PC-9 (cell line): ENCODE data around the gene SPSB3. TPM values are rescaled to one million over a fixed set of nuclear protein-coding genes. Genes with fewer than 3 reads are reported as not detected.

ENCODE experiments used
- BruUV-seq: library from RNA; stranded (reverse); fragments of 400-500 nt; replicated peaks from 2 replicates; lab custom pipeline; 2021; lab: Mats Ljungman, UMichigan
- CTCF ChIA-PET: fragments of 300-600 bp; sonication (Branson Sonifier 250); formaldehyde crosslinking; loops from one replicate; lab custom pipeline; 2022; ENCODE audit warnings: antibody characterized with exemption; lab: Charles Lee
- POLR2A ChIA-PET: fragments of 300-600 bp; sonication (Branson Sonifier 250); formaldehyde crosslinking; loops from one replicate; lab custom pipeline; 2022; ENCODE audit warnings: antibody characterized with exemption; ENCODE audit not compliant: unreplicated experiment; lab: Charles Lee
- DNase-seq, 2 experiments: peaks; one replicate each; pipeline versions ENCODE4 v3.0.0 to v3.0.0-alpha.2; 2015 to 2022; ENCODE audit warnings: mixed read lengths in 1 of 2
- H2AFZ ChIP-seq: fragments of 200-600 bp; sonication (generic); 2 replicates; pipeline ENCODE4 v1.8.1; 2017; ENCODE audit warnings: antibody characterized with exemption
- H3F3A ChIP-seq: fragments of 200-600 bp; sonication (generic); 2 replicates; pipeline ENCODE4 v1.8.1; 2017; ENCODE audit warnings: antibody characterized with exemption, mild to moderate bottlenecking, low read depth; ENCODE audit not compliant: insufficient read depth
- H3K27ac ChIP-seq: fragments of 200-600 bp; sonication (generic); 2 replicates; pipeline ENCODE4 v1.6.1; 2016; ENCODE audit warnings: mixed run types
- H3K27me3 ChIP-seq: fragments of 200-600 bp; sonication (generic); 2 replicates; pipeline ENCODE4 v1.6.1; 2016; ENCODE audit warnings: low read depth, mixed run types; ENCODE audit not compliant: insufficient read depth
- H3K36me3 ChIP-seq: fragments of 200-600 bp; sonication (generic); 2 replicates; pipeline ENCODE4 v1.6.1; 2016; ENCODE audit warnings: low read depth, mixed run types
- H3K4me1 ChIP-seq: fragments of 200-600 bp; sonication (generic); replicated peaks from 2 replicates; pipeline ENCODE4 v1.6.1; 2016; ENCODE audit warnings: mixed run types; ENCODE audit not compliant: insufficient read depth
- H3K4me2 ChIP-seq: fragments of 200-600 bp; sonication (generic); 2 replicates; pipeline ENCODE4 v1.6.1; 2017; ENCODE audit warnings: mixed run types
- H3K4me3 ChIP-seq: fragments of 200-600 bp; sonication (generic); 2 replicates; pipeline ENCODE4 v1.6.1; 2016; ENCODE audit warnings: mixed run types
- H3K79me2 ChIP-seq: fragments of 200-600 bp; sonication (generic); 2 replicates; pipeline ENCODE4 v1.6.1; 2017; ENCODE audit warnings: low read depth, mixed run types
- H3K9me2 ChIP-seq: fragments of 200-600 bp; sonication (generic); 2 replicates; pipeline ENCODE4 v1.8.1; 2017; ENCODE audit warnings: mild to moderate bottlenecking; ENCODE audit not compliant: insufficient read depth
- H3K9me3 ChIP-seq: fragments of 200-600 bp; sonication (generic); 2 replicates; pipeline ENCODE4 v1.8.1; 2016; ENCODE audit warnings: low read depth; ENCODE audit not compliant: insufficient read depth
- H4K20me1 ChIP-seq: fragments of 200-600 bp; sonication (generic); 2 replicates; pipeline ENCODE4 v1.8.1; 2017; ENCODE audit not compliant: insufficient read depth
- CTCF ChIP-seq: fragments of 200-600 bp; sonication (generic); conservative IDR thresholded peaks from 2 replicates; pipeline ENCODE4 v1.6.1; 2017; ENCODE audit warnings: mixed run types, antibody characterized with exemption, mild to moderate bottlenecking, moderate library complexity
- EZH2 ChIP-seq: fragments of 200-600 bp; sonication (generic); IDR thresholded peaks from 2 replicates; pipeline ENCODE4 v1.8.0; 2017; ENCODE audit warnings: antibody characterized with exemption, low read depth
- intact Hi-C: fragments of 100-400 bp; cut with micrococcal nuclease; formaldehyde crosslinking; loops from one replicate; pipeline ENCODE4 v1.10.0; 2022; ENCODE audit not compliant: unreplicated experiment
- total RNA-seq: library from RNA; stranded (reverse); gene quantifications from 2 replicates; pipeline ENCODE4 v1.2.3, GENCODE V29; 2021

SPSB3 gene
- total RNA-seq, 1 experiment from 2014 or later: 58.2 TPM

GRCh38 chr16:1823821-1824220 lies 41.5 kb upstream of the SPSB3 start:
- peaks cover 24% of the 10 kb centered on the region for H3K79me2 ChIP-seq
- H3K36me3 ChIP-seq: no peaks in the 10 kb centered on the region
- H3K9me2 ChIP-seq: no peaks in the 10 kb centered on the region
- peaks cover 14% of the 10 kb centered on the region; the same call in 1 of the 2 replicates for H3F3A ChIP-seq
- ChIA-PET POLR2A (no interaction called here), CTCF (interaction anchor here (0.7 kb wide), 1 partner anchor 383 kb away, joined by 6 read pairs; no protein-coding TSS in a partner anchor)
- H3K27me3 ChIP-seq: no peaks in the 10 kb centered on the region
- intact Hi-C loops: no loop called here
- no peaks in the 10 kb centered on the region for H3K9me3 ChIP-seq
- no peak overlapping the region for H3K4me2 ChIP-seq
- DNase-seq: peak in 1 of 2 experiments; percentile 54
- no TSS peak for BruUV-seq
- H3K4me1 ChIP-seq: peaks cover 13% of the 10 kb centered on the region
- H3K27ac ChIP-seq: no peak overlapping the region
- no peaks in the 10 kb centered on the region for H4K20me1 ChIP-seq
- H3K4me3 ChIP-seq: no peak overlapping the region
- no peak overlapping the region for H2AFZ ChIP-seq
- TF ChIP-seq EZH2 (no peak), CTCF (no peak; the same call in 1 of the 2 replicates)

- Histone ChIP-seq H3K9me3 (no peaks in the 10 kb centered on the region), H3K36me3 (no peaks in the 10 kb centered on the region), H3K27ac (no peak overlapping the region), H4K20me1 (no peaks in the 10 kb centered on the region), H3K9me2 (no peaks in the 10 kb centered on the region), H3K4me2 (no peak overlapping the region), H3K27me3 (no peaks in the 10 kb centered on the region), H3K4me3 (no peak overlapping the region), H2AFZ (no peak overlapping the region), H3K4me1 (peaks cover 6% of the 10 kb centered on the region; the same call in 1 of the 2 replicates), H3F3A (peaks cover 13% of the 10 kb centered on the region; the same call in 1 of the 2 replicates), H3K79me2 (peaks cover 14% of the 10 kb centered on the region)
- TF ChIP-seq EZH2: no peak
- TF ChIP-seq CTCF: no peak
- intact Hi-C loops: no loop called here
- POLR2A ChIA-PET: no interaction called here
- no peak for DNase-seq
- BruUV-seq: no TSS peak
- CTCF ChIA-PET: interaction anchor here (0.6 kb wide), 1 partner anchor 19 kb away, joined by 5 read pairs; no protein-coding TSS in a partner anchor
These were observed 40.4 kb upstream of the SPSB3 start for GRCh38 chr16:1822801-1823200.

- TF ChIP-seq CTCF (no peak), EZH2 (no peak)
- Histone ChIP-seq H3K4me3 (no peak overlapping the region), H2AFZ (no peak overlapping the region), H3K27ac (no peak overlapping the region), H3K36me3 (no peaks in the 10 kb centered on the region), H3K4me2 (no peak overlapping the region), H3K27me3 (no peaks in the 10 kb centered on the region), H4K20me1 (no peaks in the 10 kb centered on the region), H3K9me3 (no peaks in the 10 kb centered on the region), H3F3A (peaks cover 9% of the 10 kb centered on the region; the same call in 1 of the 2 replicates), H3K4me1 (peaks cover 6% of the 10 kb centered on the region; the same call in 1 of the 2 replicates), H3K79me2 (peaks cover 7% of the 10 kb centered on the region; the same call in 1 of the 2 replicates), H3K9me2 (no peaks in the 10 kb centered on the region)
- BruUV-seq: no TSS peak
- intact Hi-C loops: no loop called here
- no peak for DNase-seq
- ChIA-PET CTCF (no interaction called here), POLR2A (no interaction called here)
These were observed 39.7 kb upstream of the SPSB3 start for GRCh38 chr16:1821861-1822611.
